Neural crest cell (in vitro differentiated cells): Measurements from ENCODE around the gene PRKN. TPM values are rescaled to one million over a fixed set of nuclear protein-coding genes. Genes with fewer than 3 reads are reported as not detected.
A peak's percentile ranks its signal among the peaks of the same experiment; 100 is the strongest.

Experiments
- DNase-seq: peaks from one replicate; pipeline ENCODE4 v3.0.0; 2021; ENCODE audit warnings: low read depth, mixed read lengths, low spot score
- H3K27ac Mint-ChIP-seq: one replicate; pipeline ENCODE4 v1.8.0; 2021; ENCODE audit warnings: mild to moderate bottlenecking, mixed read lengths; ENCODE audit not compliant: unreplicated experiment
- H3K27me3 Mint-ChIP-seq: 2 replicates; pipeline ENCODE4 v1.8.0; 2021; ENCODE audit warnings: low read depth, mild to moderate bottlenecking, mixed read lengths
- H3K36me3 Mint-ChIP-seq: 2 replicates; pipeline ENCODE4 v1.8.0; 2021; ENCODE audit warnings: low read depth, mild to moderate bottlenecking, mixed read lengths
- H3K4me1 Mint-ChIP-seq: 2 replicates; pipeline ENCODE4 v1.8.0; 2021; ENCODE audit warnings: mixed read lengths
- H3K4me3 Mint-ChIP-seq: one replicate; pipeline ENCODE4 v1.8.0; 2021; ENCODE audit warnings: mild to moderate bottlenecking, mixed read lengths
- H3K9me3 Mint-ChIP-seq: 2 replicates; pipeline ENCODE4 v1.8.0; 2021; ENCODE audit warnings: mixed read lengths
- CTCF ChIP-seq: fragments of 200-600 bp; sonication (generic); conservative IDR thresholded peaks from 2 replicates; pipeline ENCODE4 v1.5.0; 2021; ENCODE audit warnings: antibody characterized with exemption, mild to moderate bottlenecking
- total RNA-seq: library from RNA; stranded (reverse); gene quantifications from 2 replicates; pipeline ENCODE4 v1.2.1, GENCODE V29; 2021

The PRKN gene
- total RNA-seq, 1 donor from 2014 or later = 3.2 TPM

GRCh38 chr6:161701056-161701455 is 1026.5 kb downstream of the PRKN start:
- H3K27me3 Mint-ChIP-seq = no peaks in the 10 kb centered on the region
- H3K27ac Mint-ChIP-seq = no peak overlapping the region
- no peaks in the 10 kb centered on the region for H3K36me3 Mint-ChIP-seq
- no peak overlapping the region for H3K4me3 Mint-ChIP-seq
- H3K4me1 Mint-ChIP-seq = peaks cover 11% of the 10 kb centered on the region
- peaks cover 3% of the 10 kb centered on the region for H3K9me3 Mint-ChIP-seq
- DNase-seq = no peak
- TF ChIP-seq CTCF = no peak

GRCh38 chr6:161696801-161697200 is 1030.8 kb downstream of the PRKN start:
- H3K27ac Mint-ChIP-seq = no peak overlapping the region
- H3K36me3 Mint-ChIP-seq = no peaks in the 10 kb centered on the region
- H3K9me3 Mint-ChIP-seq = peaks cover 3% of the 10 kb centered on the region
- peaks cover 11% of the 10 kb centered on the region for H3K4me1 Mint-ChIP-seq
- no peak for TF ChIP-seq CTCF
- H3K27me3 Mint-ChIP-seq = no peaks in the 10 kb centered on the region
- no peak for DNase-seq
- H3K4me3 Mint-ChIP-seq = no peak overlapping the region

GRCh38 chr6:161694995-161695394 is 1032.6 kb downstream of the PRKN start:
- peaks cover 11% of the 10 kb centered on the region for H3K4me1 Mint-ChIP-seq

GRCh38 chr6:161686655-161687054 is 1040.9 kb downstream of the PRKN start:
- DNase-seq = no peak
- H3K36me3 Mint-ChIP-seq = no peaks in the 10 kb centered on the region
- no peaks in the 10 kb centered on the region for H3K27me3 Mint-ChIP-seq
- peaks cover 4% of the 10 kb centered on the region for H3K9me3 Mint-ChIP-seq
- no peaks in the 10 kb centered on the region for H3K4me1 Mint-ChIP-seq
- TF ChIP-seq CTCF = no peak
- no peak overlapping the region for H3K4me3 Mint-ChIP-seq
- no peak overlapping the region for H3K27ac Mint-ChIP-seq

More at GRCh38 chr6:161694995-161695394, 1032.6 kb downstream of the PRKN start:
- TF ChIP-seq CTCF = peak; percentile 51
- Mint-ChIP-seq H3K27me3 (no peaks in the 10 kb centered on the region), H3K27ac (no peak overlapping the region), H3K36me3 (no peaks in the 10 kb centered on the region), H3K9me3 (peaks cover 5% of the 10 kb centered on the region), H3K4me3 (no peak overlapping the region)
- no peak for DNase-seq

- Mint-ChIP-seq H3K36me3 (no peaks in the 10 kb centered on the region), H3K9me3 (no peaks in the 10 kb centered on the region), H3K4me1 (no peaks in the 10 kb centered on the region), H3K4me3 (no peak overlapping the region), H3K27ac (no peak overlapping the region), H3K27me3 (no peaks in the 10 kb centered on the region)
- TF ChIP-seq CTCF = no peak
- DNase-seq = no peak
These were observed 1042.7 kb downstream of the PRKN start for GRCh38 chr6:161684731-161685475.
